ENCODE results near the gene RPS3A.
"Not testable (repeated sequence)": the region's sequence is repeated elsewhere in the genome, so short reads cannot be mapped to it uniquely, and the experiment has no call there.

The RPS3A gene

DNA sequence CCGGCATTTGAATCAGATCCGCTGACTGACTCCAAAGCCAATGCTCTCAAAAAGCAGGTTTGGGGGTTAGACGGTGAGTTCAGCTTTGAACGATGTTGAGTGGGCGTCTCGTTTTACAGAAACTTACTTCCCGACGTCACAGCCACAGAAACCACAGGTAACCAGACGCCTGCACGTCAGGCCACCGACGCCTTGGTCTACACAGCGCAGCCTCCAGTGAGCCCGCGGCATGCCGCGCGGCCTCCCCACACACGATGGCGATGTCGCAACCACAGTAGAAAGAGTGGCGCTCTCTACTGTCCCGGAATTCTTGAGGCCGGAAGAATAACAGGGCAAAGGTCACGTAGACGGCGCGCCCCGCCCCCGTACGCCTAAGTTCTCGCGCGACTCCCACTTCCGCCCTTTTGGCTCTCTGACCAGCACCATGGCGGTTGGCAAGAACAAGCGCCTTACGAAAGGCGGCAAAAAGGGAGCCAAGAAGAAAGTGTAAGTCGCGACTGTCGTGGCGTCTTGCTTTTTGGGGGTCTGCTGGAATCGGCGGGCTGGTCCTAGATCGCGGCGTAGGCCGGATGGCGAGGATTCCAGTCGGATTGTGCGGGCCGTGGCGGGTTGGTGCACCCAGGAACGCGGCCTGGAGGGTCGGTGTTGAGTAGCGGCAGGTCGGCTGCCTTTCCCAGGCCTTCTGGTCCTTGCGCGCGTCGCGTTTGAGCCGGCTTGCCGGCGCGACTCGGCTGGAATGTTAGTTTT is at the start of gene RPS3A:
Gene RPS3A (plus strand): TSS at position 400 of the 747 bp plus-strand sequence. CDS start 25 bp downstream, at position 425.
- peak; percentile 96 to 99 (median 98) for DNase-seq (ENCODE audit: low read depth in 2 of 3, low spot score in 2 of 3)

DNA sequence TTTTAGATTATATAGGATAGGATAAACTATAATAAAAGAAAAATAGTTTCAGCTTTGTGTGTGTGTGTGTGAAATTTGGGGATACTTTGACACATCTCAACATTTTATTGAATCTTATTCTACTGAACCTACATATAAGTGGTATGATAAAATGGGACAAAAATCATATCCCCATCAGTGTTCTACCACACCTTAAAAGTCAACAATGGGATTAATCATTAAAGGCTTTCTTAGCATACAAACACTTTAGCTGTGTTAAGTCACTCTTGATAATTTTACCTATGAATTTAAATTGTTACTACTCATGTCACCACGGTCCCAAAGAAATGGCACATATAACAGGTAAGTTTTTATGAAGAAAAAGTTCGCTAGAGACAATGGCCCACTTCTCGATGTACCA is 46.6 kb upstream of the RPS3A start:
- no peak for DNase-seq (ENCODE audit: low read depth in 2 of 3, low spot score in 2 of 3)

DNA sequence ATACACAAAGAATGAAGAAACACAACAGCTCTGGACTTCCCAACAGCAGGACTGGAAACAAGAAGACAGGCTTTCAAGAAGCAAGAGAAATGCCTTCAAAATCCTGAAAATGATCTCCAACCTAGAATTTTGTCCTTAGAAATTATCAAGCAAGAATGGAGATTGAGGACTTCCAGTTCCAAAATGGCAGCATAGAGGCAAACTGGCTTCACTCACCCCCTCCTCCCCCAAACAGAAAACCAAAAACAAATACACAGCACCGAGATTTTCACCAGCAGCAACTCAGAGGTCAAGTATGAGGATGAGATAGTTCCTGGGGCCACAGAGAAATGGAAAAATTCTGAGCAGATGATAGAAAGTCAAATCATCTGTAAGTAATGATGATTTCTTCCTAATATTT is 43.9 kb upstream of the RPS3A start:
- no peak for DNase-seq (ENCODE audit: low read depth in 2 of 3, low spot score in 2 of 3)

DNA sequence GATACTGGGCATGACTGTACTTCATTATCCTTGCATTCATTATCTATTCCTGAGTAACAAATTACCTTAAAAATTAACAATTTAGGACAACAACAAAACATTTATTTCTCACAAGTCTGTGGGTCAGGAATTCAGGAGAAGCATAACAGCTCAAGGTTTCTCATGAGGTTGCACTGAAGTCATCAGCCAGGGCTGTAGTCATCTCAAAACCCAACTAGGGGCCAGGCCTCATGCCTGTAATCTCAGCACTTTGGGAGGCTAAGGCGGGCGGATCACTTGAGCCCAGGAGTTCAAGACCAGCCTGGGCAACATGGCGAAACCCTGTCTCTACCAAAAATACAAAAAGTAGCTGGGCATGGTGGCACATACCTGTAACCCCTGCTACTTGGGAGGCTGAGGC is 36.3 kb upstream of the RPS3A start:
- DNase-seq (ENCODE audit: low read depth in 2 of 3, low spot score in 2 of 3): not testable (repeated sequence)

DNA sequence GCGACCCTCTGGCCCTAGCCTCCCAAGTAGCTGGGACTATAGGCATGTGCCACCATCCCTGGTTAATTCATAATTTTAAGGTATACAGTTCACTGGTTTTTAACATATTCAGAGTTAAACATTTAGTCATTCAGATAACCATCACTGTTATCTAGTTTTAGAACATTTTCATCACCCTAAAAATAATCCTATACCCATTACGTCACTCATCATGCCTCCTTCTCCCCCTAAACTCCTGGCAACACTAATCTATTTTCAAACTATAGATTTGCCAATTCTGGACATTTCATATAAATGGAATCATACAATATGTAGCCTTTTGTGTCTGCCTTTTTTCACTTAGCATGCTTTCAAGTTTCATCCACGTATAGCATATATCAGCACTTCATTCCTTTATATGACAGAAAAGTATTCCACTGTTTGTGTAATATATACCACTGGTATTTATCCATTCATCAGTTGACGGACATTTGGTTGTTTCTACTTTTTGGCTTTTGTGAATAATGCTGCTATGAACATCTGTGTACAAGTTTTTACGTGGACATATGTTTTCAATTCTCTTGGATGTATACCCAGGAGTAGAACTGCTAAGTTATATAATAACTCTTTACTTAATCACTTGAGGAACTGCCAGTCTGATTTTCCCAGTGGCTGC is 32.0 kb upstream of the RPS3A start:
- no peak for DNase-seq (ENCODE audit: low read depth in 2 of 3, low spot score in 2 of 3)

DNA sequence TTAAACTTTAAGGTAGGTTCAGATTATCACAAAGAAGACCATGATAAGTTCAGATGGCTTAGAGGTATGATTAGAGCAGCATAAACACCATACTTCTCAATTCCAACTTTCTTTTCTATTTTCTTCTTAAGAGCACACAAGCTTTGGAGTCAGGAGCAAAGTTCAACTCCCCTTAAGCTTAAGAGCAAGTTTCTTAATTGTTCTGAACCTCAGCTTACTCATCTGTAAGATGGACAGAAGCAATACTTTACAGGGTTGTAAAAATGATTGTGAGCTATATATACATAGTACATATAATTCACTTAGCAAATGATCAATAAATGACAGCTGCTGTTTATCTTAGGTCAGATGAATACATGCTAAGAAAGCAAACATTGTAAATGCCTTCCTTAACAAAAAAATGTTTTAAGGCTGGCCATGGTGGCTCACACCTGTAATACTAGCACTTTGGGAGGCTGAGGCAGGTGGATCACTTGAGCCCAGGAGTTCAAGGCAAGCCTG is 25.0 kb upstream of the RPS3A start:
- no peak for DNase-seq (ENCODE audit: low read depth in 2 of 3, low spot score in 2 of 3)

DNA sequence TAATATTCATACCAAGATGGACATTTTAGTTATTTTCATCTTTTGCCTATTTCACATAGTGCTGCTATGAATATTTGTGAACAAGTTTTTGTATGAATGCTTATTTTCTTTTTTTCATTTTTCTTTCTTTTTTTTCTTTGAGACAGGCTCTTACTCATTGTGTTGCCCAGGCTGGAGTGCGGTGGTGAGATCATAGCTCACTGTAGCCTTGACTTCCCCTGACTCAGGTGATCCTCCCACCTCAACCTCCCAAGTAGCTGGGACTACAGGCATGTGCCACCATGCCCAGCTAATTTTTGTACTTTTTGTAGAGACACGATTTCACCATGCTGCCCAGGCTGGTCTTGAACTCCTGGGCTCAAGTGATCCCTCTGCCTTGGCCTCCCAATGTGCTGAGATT is 21.4 kb upstream of the RPS3A start:
- not testable (repeated sequence) for DNase-seq (ENCODE audit: low read depth in 2 of 3, low spot score in 2 of 3)

DNA sequence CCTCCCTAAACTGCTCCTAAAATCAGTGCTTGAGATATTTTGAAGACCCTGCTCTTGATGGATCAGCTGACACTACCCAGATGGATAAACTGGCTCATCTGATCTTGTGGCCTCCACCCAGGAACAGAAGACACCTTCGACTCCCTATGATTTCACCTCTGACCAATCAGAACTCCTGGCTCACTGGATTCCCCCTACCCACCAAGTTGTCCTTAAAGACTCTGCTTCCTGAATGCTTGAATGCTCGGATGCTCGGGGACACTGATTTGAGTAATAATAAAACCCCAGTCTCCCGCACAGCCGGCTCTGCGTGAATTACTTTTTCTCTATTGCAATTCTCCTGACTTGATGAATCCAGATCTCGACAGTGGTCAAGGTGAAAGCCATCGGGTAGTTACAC is 12.0 kb upstream of the RPS3A start:
- no peak for DNase-seq (ENCODE audit: low read depth in 2 of 3, low spot score in 2 of 3)

DNA sequence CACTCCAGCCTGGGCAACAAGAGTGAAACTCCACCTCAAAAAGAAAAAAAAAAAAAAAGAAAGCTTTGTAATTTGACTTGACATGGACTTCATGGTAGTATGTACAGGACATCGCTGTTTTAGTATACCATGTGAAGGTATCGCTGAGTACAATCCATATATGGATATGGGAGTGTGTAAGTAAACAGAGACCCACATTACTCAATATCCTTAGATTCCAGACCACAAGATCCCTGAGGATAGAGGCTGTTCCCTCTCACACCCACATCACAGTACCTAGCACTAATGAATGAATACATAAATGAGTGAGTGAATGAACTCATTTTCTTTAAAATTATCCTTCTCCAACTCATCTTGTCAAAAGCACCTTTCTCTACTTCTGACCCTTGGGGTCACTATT is 8.4 kb upstream of the RPS3A start:
- no peak for DNase-seq (ENCODE audit: low read depth in 2 of 3, low spot score in 2 of 3)

DNA sequence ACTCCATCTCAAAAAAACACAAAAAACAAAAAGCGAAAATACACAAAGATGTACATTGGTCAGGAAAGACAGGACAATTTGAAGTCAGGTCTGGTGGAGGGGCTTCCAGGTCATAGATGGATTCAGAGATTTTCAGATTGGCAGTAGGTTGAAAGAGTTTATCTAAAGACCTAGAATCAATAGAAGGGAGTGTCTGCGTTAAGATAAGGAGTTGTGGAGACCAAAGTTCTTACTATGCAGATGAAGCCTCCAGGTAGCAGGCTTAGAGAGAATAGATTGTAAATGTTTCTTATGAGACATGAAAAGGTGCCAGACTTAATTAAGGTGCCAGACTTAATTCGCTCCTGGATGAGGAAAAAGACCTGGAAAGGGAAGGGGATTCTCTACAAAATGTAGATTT is 6.9 kb upstream of the RPS3A start:
- DNase-seq (ENCODE audit: low read depth in 2 of 3, low spot score in 2 of 3): no peak

DNA sequence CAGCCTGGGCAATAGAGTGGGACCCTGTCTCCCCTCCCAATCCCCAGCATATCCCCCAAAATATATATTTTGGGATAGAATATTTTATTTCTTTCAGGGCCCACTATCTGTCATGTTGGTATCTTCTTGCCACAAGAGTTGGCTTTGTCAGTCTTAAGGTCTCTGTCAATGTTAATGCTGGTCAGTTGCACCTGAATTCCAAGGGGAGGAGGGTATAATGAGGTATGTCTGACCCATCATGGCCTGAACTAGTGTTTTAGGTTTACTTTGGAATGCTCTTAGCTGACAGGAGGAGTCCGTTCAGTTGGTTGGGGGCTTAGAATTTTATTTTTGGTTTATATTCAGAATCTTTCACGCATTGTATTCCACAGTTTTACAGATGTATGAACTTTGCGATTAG is 6.2 kb upstream of the RPS3A start:
- DNase-seq (ENCODE audit: low read depth in 2 of 3, low spot score in 2 of 3): no peak

DNA sequence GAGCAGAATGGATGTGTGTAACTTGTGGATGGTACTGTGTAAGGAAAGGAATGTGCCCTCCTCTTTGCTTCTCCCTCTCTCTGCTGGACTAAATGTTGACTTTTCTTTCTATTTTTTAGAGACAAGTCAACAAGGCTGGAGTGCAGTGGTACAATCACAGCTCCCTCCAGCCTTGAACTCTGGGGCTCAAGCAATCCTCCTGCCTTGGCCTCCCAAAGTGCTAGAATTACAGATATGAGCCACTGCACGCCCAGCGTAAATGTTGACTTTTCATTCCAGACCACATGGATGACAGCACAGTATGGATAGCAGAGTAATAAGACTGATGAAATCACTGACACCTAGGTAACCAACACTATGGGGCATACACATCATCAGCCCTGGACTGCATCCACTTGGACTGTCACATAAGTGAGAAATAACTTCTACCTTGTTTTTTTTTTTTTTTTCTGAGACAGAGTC is 5.1 kb upstream of the RPS3A start:
- DNase-seq (ENCODE audit: low read depth in 2 of 3, low spot score in 2 of 3): no peak

DNA sequence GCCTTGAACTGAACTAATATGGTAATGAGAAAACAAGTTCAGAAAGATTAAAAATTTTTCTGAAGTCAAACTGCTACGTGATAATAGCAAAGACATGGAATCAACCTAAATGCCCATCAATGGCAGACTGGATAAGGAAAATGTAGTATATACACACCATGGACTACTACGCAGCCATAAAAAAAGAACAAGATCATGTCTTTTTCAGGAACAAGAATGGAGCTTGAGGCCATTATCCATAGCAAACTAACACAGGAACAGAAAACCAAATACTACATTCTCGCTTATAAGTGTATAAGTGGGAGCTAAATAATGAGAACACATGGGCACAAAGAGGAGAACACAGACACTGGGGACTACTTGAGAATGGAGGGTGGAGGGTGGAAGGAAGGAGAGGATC is 4.3 kb upstream of the RPS3A start:
- no peak for DNase-seq (ENCODE audit: low read depth in 2 of 3, low spot score in 2 of 3)

DNA sequence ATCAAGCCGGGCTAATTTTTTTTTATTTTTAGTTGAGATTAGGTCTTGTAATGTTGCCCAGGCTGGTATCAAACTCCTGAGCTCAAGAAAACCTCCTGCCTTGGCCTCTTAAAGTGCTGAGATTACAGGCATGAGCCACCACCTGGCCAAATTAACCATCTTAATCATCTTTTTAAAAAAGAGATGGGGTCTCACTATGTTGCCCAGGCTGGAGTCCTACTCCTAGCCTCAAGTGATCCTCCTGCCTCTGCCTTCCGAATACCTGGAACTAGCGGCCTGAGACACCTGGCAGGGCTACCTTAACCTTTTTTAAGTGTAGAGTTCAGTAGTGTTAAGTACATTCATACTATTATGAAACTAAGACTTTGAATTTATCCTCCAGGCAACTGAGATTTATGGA is 1.7 kb upstream of the RPS3A start:
- DNase-seq (ENCODE audit: low read depth in 2 of 3, low spot score in 2 of 3): no peak

DNA sequence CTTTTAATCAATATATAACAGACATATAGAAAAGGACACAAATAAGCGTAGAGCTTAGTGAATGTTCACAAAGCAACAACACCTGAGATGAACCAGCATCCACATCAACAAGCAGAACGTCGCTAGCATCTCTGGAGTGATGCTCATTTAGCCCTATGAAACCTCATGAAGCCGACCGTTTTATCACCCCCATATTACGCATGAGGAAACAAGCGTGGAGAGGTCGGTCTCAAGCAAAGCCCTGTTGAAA is 524 bp upstream of the RPS3A start:
- DNase-seq (ENCODE audit: low read depth in 2 of 3, low spot score in 2 of 3): no peak

DNA sequence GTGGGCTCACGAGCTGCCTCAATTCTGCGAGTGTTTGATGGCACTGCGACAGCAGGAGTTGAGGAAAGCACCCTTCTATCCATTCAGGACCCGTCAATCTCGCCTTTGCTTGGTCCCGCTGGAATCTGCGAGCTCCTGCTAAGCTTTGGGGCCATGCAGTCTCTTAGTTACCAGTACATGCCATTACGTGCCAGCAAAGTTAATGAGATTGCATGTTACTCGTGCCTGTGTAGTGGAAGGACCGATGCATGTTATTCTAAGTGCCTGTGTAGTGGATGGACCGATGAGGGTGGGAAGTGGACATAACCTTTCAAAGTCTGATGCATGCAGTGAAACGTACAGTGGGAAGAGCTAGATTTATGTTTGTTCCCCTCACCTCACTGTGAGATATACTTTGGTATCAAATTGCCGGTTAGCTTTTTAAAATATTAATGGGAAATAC is 569 bp downstream of the RPS3A start:
- DNase-seq (ENCODE audit: low read depth in 2 of 3, low spot score in 2 of 3): no peak

DNA sequence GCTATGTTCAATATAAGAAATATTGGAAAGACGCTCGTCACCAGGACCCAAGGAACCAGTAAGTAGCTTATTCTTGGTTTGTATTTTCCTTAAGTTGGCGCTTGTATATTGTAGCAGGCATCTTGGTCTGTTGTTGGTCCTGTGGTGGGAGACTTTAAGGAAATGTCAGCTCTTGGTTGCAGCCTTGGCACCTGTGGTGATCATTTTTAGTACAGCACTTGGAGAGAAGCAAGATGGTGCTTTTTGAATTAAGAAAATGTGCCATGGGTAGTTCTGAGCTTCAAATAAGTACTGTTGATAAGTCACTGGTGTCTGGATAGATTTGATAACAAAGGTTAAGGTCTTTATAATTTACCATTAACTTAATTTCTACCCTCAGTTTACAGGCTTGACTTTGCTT is 1.1 kb downstream of the RPS3A start:
- DNase-seq (ENCODE audit: low read depth in 2 of 3, low spot score in 2 of 3): no peak

DNA sequence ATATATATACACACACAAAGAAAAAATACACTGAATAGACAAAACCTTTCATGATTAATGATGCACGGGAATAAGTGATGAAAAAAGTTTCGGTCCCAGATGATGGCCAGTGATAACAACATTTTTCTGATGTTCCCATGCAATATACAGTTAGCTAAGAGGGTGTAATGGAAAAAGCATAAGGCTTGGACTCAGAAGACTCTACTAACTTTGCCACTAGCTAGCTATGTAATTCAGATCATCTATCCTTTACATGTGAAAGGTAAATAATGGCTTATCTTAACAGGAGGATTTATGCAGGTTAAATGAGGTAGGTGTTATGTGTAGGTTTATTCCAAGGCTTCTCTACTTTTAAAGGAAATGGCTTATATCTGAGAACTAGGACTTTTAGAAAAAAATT is 4.3 kb downstream of the RPS3A start:
- no peak for DNase-seq (ENCODE audit: low read depth in 2 of 3, low spot score in 2 of 3)

DNA sequence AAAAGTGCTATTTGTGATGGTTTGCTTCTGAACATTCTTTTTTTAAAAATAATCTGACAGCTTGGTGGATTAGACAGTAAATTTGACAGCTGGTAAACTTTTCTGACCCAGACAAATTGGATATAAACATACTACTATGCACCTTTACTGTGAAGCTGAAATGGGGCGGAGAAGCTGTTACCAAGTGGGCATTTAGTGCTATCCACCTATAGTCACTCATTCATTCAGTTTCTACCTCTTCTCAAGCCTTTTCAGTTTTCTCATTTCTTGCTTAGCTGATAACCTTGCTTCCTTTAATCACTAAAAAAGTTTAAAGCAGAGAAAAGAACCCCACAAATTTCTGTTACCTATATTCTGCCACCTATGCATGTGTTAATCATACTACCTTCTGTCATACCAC is 5.2 kb downstream of the RPS3A start:
- DNase-seq (ENCODE audit: low read depth in 2 of 3, low spot score in 2 of 3): no peak

DNA sequence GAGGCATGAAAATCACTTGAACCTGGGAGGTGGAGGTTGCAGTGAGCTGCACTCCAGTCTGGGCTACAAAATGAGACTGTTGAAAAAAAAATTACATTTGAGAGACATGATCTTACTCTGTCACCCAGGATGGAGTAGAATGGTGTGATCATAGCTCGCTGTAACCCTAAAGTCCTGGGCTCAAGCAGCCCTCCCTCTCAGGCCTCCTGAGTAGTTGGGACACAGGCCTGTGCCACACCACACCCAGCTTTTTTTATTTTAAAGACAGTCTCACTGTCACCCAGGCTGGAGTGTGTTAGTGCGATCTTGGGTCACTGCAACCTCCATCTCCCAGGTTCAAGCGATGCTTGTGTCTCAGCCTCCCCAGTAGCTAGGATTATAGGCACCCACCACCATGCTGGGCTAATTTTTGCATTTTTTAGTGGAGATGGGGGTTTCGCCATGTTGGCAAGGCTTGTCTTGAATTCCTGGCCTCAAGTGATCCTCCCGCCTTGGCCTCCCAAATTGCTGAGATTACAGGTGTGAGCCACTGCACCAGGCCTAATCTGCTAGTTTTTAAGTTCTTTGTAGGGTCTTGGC is 6.1 kb downstream of the RPS3A start:
- DNase-seq (ENCODE audit: low read depth in 2 of 3, low spot score in 2 of 3): no peak

DNA sequence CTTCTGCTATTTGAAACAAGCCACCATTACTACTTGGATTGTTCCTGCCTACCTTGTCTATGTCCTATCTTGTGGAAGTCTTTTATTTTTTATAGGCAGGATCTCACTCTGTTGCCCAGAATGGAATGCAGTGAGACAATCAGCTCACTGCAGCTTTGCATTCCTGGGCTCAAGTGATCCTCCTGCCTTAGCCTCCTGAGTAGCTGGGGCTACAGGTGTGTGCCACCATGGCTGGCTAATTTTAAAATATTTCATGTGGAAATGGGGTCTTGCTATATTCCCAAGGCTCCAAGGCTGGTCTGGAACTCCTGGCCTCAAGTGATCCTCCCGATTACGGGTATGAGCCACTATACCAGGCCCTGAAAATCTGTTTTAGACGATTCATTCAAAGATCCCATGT is 7.6 kb downstream of the RPS3A start:
- DNase-seq (ENCODE audit: low read depth in 2 of 3, low spot score in 2 of 3): no peak

DNA sequence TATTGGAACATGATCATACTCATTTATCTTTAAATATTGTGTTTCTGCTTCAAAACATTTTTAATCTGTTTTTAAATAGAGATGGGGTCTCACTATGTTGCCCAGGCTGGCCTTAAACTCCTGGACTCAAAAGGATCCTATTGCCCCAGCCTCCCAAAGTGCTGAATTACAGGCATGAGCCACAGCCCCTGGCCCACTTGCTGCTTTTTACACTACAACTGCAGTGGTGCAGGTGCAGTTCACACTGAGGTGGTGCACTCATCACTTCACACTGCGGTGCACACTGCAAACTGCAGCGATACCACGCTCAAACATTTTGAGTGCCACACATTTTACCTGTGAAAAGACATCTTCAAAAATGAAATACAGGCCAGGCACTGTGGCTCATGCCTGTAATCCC is 10.8 kb downstream of the RPS3A start:
- DNase-seq (ENCODE audit: low read depth in 2 of 3, low spot score in 2 of 3): no peak

DNA sequence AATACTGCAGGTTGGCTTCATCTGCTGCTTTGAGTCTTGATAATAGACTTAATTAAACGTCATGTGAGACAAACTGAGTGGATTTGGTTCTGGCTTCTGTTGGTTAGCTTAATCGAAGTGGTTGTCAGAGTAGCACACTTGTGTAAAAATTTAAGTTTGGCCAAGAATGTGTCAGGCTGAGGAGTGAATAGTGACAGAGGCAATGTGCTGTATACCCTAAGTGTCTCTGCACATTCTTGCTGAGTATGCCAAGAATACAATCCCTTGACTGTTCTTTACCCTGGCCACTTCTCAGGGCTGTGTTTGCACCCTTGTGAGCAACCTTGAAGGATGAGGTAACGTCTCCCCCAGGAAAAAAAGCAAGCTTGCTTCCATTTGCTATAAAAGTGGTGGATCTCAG is 14.9 kb downstream of the RPS3A start:
- DNase-seq (ENCODE audit: low read depth in 2 of 3, low spot score in 2 of 3): no peak

All from activated CD8-positive, alpha-beta memory T cell treated with anti-CD3 and anti-CD28 coated beads for 48 hours (primary cell).